GM18498 (cell line): ENCODE data around the gene ZSCAN16.
A peak's percentile ranks its signal among the peaks of the same experiment; 100 is the strongest.
"Not testable (repeated sequence)": the region's sequence is repeated elsewhere in the genome, so short reads cannot be mapped to it uniquely, and the experiment has no call there.

Experiments
- ATAC-seq: cut with Tn5 transposase; IDR thresholded peaks from one replicate; pipeline ENCODE4 v1.9.1; 2021; ENCODE audit warnings: mild to moderate bottlenecking, moderate library complexity; ENCODE audit not compliant: unreplicated experiment

ZSCAN16 gene

GRCh38 chr6:28124350-28124970 is at the start of gene ZSCAN16:
Gene ZSCAN16, plus strand, starts transcription at chr6:28124609. Its CDS starts 835 bp downstream, at chr6:28125444.
- ATAC-seq = peak; percentile 98

DNA sequence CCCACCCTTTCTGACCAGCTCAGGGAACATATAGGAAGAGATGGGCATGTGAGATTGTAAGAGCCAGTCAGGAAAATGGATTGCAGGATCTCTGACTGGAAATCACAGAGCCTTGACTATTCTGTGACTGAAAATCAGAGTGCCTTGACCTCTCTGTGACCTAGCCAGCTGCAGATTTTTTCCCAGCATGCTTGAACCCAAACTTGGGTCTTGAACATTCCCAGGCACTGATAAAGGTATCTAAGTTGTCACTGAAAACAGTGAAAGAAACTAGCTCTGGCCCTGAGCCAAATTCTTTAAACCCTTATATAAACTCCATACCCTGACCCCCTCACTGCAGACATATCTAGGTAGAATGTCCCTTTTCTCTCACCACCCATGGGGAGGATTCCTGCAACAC is 46.4 kb upstream of the ZSCAN16 start:
- no peak for ATAC-seq

GRCh38 chr6:28078836-28079235 is 45.6 kb upstream of the ZSCAN16 start:
- no peak for ATAC-seq

DNA sequence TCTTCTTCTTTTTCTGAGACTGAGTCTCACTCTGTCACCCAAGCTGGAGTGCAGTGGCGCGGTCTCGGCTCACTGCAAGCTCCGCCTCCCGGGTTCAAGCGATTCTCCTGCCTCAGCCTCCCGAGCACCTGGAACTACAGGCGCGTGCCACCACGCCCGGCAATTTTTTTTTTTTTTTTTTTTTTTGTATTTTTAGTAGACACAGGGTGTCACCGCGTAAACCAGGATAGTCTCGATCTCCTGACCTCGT is 44.1 kb upstream of the ZSCAN16 start, which contains the start of gene ZNF165:
ZNF165 (plus strand) TSS at position 188 of the 250 bp plus-strand sequence. CDS start 4,913 bp downstream, outside the sequence.
- peak; percentile 23 for ATAC-seq

- ATAC-seq = peak; percentile 82
Measured at GRCh38 chr6:28080631-28081485, 43.6 kb upstream of the ZSCAN16 start.

DNA sequence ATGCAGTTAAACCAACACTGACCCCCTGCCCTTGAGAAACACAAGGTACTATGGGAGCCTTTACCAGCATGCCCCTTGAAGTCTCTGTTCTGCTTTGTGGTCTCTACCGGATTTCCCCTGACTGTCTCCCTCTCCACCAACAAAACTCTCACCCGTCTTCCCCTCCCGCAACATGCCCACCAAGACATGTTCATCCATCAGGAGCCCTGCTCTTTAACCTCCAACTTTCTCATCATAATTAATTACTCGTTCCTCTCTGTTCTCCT is 43.0 kb upstream of the ZSCAN16 start:
- ATAC-seq = peak; percentile 53

GRCh38 chr6:28082939-28083338 is 41.5 kb upstream of the ZSCAN16 start:
- no peak for ATAC-seq

DNA sequence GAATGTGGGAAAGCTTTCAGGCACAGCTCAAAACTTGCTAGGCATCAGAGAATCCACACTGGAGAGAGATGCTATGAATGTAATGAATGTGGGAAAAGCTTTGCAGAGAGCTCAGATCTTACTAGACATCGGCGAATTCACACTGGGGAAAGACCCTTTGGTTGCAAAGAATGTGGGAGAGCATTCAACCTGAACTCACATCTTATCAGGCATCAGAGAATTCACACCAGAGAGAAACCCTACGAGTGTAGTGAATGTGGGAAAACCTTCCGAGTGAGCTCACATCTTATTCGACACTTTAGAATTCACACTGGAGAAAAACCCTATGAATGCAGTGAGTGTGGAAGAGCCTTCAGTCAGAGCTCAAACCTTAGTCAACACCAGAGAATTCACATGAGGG is 35.4 kb upstream of the ZSCAN16 start:
- no peak for ATAC-seq

- ATAC-seq = no peak
Measured at GRCh38 chr6:28090917-28091586, 33.4 kb upstream of the ZSCAN16 start.

GRCh38 chr6:28102222-28102621 is 22.2 kb upstream of the ZSCAN16 start:
- not testable (repeated sequence) for ATAC-seq

DNA sequence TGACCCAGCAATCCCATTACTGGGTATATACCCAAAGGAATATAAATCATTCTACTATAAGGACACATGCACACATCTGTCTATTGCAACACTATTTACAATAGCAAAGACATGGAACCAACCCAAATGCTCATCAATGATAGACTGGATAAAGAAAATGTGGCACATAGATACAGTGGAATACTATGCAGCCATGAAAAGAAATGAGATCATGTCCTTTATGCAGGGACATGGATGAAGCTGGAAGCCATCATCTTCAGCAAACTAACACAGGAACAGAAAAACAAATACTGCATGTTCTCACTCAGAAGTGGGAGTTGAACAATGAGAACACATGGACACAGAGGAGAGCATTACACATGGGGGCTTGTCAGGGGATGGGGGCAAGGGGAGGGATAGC is 21.7 kb upstream of the ZSCAN16 start:
- not testable (repeated sequence) for ATAC-seq

- peak; percentile 99 for ATAC-seq
Measured at GRCh38 chr6:28104392-28105244, 19.8 kb upstream of the ZSCAN16 start.

- peak; percentile 17 for ATAC-seq
Measured at GRCh38 chr6:28105245-28105639, 19.2 kb upstream of the ZSCAN16 start.

DNA sequence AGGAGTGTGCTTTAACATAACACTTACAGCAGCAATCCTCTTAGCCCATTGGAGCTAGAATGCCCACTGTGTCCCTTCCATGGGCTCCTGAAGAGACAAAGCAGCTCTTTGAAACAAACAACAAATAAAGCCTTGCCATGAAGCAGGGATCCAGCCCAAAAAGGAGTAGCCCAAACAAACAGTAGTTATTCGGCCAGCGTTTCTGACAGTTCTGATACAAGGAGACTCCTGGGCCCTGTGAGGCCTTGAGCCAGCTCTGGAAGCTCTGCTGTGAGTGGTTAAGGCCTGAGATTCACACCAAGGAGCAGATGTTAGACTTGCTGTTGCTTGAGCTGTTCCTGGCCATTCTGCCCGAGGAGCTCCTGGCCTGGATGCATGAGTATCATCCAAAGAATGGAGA is 16.9 kb upstream of the ZSCAN16 start:
- ATAC-seq = no peak

GRCh38 chr6:28111964-28112363 is 12.4 kb upstream of the ZSCAN16 start:
- no peak for ATAC-seq

GRCh38 chr6:28115799-28116198 is 8.6 kb upstream of the ZSCAN16 start:
- ATAC-seq = no peak

DNA sequence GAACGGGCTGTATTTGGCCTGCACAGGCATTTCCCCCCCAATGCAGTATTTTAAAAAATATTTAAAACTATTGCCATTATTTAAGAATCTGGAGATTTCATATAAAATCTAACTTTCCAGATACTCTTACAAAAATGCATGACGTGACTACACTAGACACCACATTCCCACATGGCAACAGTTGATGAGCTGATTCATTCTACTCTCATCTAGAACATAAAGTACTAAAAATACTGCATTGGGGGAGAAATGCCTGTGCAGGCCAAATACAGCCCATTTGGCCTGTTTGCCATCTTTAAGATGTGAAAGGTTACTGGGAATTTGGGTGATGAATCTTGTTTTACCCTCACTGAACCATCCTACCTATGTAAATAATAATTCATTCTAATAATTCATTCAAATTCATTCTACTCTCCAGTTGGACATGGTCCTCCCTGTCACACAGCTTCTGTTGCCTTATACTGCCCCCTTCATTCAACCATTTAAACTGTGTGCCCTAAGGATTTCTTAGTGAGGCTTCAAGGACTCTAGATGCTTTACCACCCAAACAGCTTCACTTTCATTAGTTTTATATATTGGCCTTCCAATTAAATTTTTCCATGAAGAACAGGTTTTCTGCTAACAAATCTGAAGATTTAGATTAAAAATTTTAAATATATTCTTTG is 6.9 kb upstream of the ZSCAN16 start:
- no peak for ATAC-seq

- ATAC-seq = no peak
Measured at GRCh38 chr6:28118217-28118616, 6.2 kb upstream of the ZSCAN16 start.

GRCh38 chr6:28121876-28122275 is 2.5 kb upstream of the ZSCAN16 start:
- no peak for ATAC-seq

DNA sequence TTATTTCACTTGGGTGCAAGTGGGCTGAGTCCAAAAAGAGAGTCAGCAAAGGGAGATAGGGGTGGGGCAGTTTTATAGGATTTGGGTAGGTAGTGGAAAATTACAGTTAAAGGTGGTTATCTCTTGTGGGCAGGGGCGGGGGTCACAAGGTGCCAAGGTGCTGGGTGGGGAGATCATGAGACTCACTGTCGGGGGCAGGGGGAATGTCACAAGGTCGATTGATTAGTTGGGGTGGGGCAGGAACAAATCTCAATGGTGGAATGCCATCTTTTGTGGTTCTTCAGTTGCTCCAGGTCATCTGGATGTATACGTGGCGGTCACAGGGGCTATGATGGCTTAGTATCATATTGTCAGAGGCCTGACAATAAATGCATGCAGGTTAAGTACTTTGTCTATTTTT is 2.1 kb upstream of the ZSCAN16 start:
- ATAC-seq = not testable (repeated sequence)

GRCh38 chr6:28124971-28125353 is 553 bp downstream of the ZSCAN16 start:
- no peak for ATAC-seq
